SU-DHL-6 (cell line): ENCODE results near the gene COPS2.

Source experiments
- H2AFZ ChIP-seq: fragments of 200-600 bp; sonication (generic); 2 replicates; pipeline ENCODE4 v1.6.1; 2014; ENCODE audit warnings: low read depth, mild to moderate bottlenecking, moderate library complexity, mixed read lengths, antibody characterized with exemption, low read length; ENCODE audit not compliant: severe bottlenecking
- H3F3A ChIP-seq: fragments of 200-600 bp; shearing (Covaris generic); 2 replicates; pipeline ENCODE4 v1.6.0; 2016; ENCODE audit warnings: antibody characterized with exemption, mild to moderate bottlenecking; ENCODE audit not compliant: insufficient read depth
- H3K27ac ChIP-seq: fragments of 200-600 bp; sonication (generic); 2 replicates; pipeline ENCODE4 v1.5.1; 2016; ENCODE audit warnings: low read depth, mild to moderate bottlenecking, low read length, moderate library complexity, mixed read lengths
- H3K27me3 ChIP-seq: fragments of 200-600 bp; sonication (generic), shearing (Covaris generic); 2 replicates; pipeline ENCODE4 v1.6.0; 2014; ENCODE audit warnings: mild to moderate bottlenecking, low read length
- H3K36me3 ChIP-seq: fragments of 200-600 bp; sonication (generic); 2 replicates; pipeline ENCODE4 v1.6.1; 2014; ENCODE audit warnings: mild to moderate bottlenecking, low read length, mixed read lengths
- H3K4me2 ChIP-seq: fragments of 300-600, 200-600 bp; shearing (Covaris generic), sonication (generic); 2 replicates; pipeline ENCODE4 v1.6.0; 2014; ENCODE audit warnings: low read length, low read depth, mild to moderate bottlenecking; ENCODE audit not compliant: poor library complexity, severe bottlenecking
- H3K4me3 ChIP-seq: fragments of 200-600 bp; sonication (generic); 2 replicates; pipeline ENCODE4 v1.5.1; 2014; ENCODE audit warnings: antibody characterized with exemption, low read length, mild to moderate bottlenecking, mixed read lengths; ENCODE audit not compliant: insufficient read depth, poor library complexity, severe bottlenecking
- H3K79me2 ChIP-seq: fragments of 200-600 bp; sonication (generic); 2 replicates; pipeline ENCODE4 v1.6.1; 2014; ENCODE audit warnings: mild to moderate bottlenecking, low read length, moderate library complexity; ENCODE audit not compliant: insufficient read depth
- H3K9ac ChIP-seq: fragments of 200-600 bp; sonication (generic); 2 replicates; pipeline ENCODE4 v1.7.0; 2014; ENCODE audit warnings: mild to moderate bottlenecking, low read length
- H3K9me2 ChIP-seq: fragments of 200-600 bp; sonication (generic); replicated peaks from 2 replicates; pipeline ENCODE4 v1.6.1; 2014; ENCODE audit warnings: low read length; ENCODE audit not compliant: insufficient read depth
- H3K9me3 ChIP-seq: fragments of 200-600 bp; sonication (generic); 2 replicates; pipeline ENCODE4 v1.6.1; 2014; ENCODE audit warnings: low read length, mixed read lengths; ENCODE audit not compliant: insufficient read depth
- H4K20me1 ChIP-seq: fragments of 200-600 bp; sonication (generic); 2 replicates; pipeline ENCODE4 v1.6.1; 2014; ENCODE audit warnings: low read depth, mild to moderate bottlenecking, antibody characterized with exemption, low read length, moderate library complexity, mixed read lengths
- CTCF ChIP-seq: fragments of 200-600 bp; sonication (generic); IDR thresholded peaks from one replicate; pipeline ENCODE4 v1.5.1; 2017; ENCODE audit warnings: antibody characterized with exemption, mild to moderate bottlenecking, low read length, moderate library complexity; ENCODE audit not compliant: insufficient read depth, poor library complexity, severe bottlenecking
- EZH2phosphoT487 ChIP-seq: fragments of 200-600 bp; sonication (generic), shearing (Covaris generic); conservative IDR thresholded peaks from 2 replicates; pipeline ENCODE4 v1.6.1; 2018; ENCODE audit warnings: mild to moderate bottlenecking, antibody characterized with exemption, low read length, moderate library complexity, mixed read lengths

COPS2 gene

GRCh38 chr15:49135911-49136310 lies 19.5 kb downstream of the COPS2 start:
- Histone ChIP-seq H3K9ac (no peak overlapping the region), H3K4me3 (no peak overlapping the region), H4K20me1 (0 out of 2 replicates have a peak, but pooled peaks cover 3% of the 10 kb centered on the region), H3K36me3 (peaks cover 71% of the 10 kb centered on the region), H3K27me3 (no peaks in the 10 kb centered on the region), H3K79me2 (no peaks in the 10 kb centered on the region; the same call in 1 of the 2 replicates), H3K9me3 (no peaks in the 10 kb centered on the region), H3K4me2 (no peak overlapping the region), H3F3A (0 out of 2 replicates have a peak, but pooled peaks cover 3% of the 10 kb centered on the region), H3K9me2 (no peaks in the 10 kb centered on the region), H2AFZ (no peak overlapping the region), H3K27ac (no peak overlapping the region)
- TF ChIP-seq CTCF (no peak), EZH2phosphoT487 (no peak)

GRCh38 chr15:49135342-49135857 lies 20.0 kb downstream of the COPS2 start:
- no peaks in the 10 kb centered on the region for H3K9me3 ChIP-seq
- H3K9me2 ChIP-seq = no peaks in the 10 kb centered on the region
- H3K27me3 ChIP-seq = no peaks in the 10 kb centered on the region
- H3F3A ChIP-seq = 0 out of 2 replicates have a peak, but pooled peaks cover 3% of the 10 kb centered on the region
- H4K20me1 ChIP-seq = no peaks in the 10 kb centered on the region
- no peak overlapping the region for H3K4me2 ChIP-seq
- no peak overlapping the region for H3K27ac ChIP-seq
- H3K36me3 ChIP-seq = peaks cover 72% of the 10 kb centered on the region
- no peak overlapping the region for H3K4me3 ChIP-seq
- H3K9ac ChIP-seq = no peak overlapping the region
- H2AFZ ChIP-seq = no peak overlapping the region
- H3K79me2 ChIP-seq = no peaks in the 10 kb centered on the region; the same call in 1 of the 2 replicates
- TF ChIP-seq CTCF (no peak), EZH2phosphoT487 (no peak)

- peaks cover 74% of the 10 kb centered on the region for H3K36me3 ChIP-seq
- no peak for TF ChIP-seq CTCF
- TF ChIP-seq EZH2phosphoT487 = no peak
- H3K79me2 ChIP-seq = no peaks in the 10 kb centered on the region
- no peaks in the 10 kb centered on the region for H4K20me1 ChIP-seq
- H3K9me2 ChIP-seq = no peaks in the 10 kb centered on the region
- H3F3A ChIP-seq = 0 out of 2 replicates have a peak, but pooled peaks cover 3% of the 10 kb centered on the region
- no peaks in the 10 kb centered on the region for H3K9me3 ChIP-seq
- H2AFZ ChIP-seq = no peak overlapping the region
- H3K27me3 ChIP-seq = no peaks in the 10 kb centered on the region
- H3K4me3 ChIP-seq = no peak overlapping the region
- H3K9ac ChIP-seq = no peak overlapping the region
- no peak overlapping the region for H3K4me2 ChIP-seq
- H3K27ac ChIP-seq = no peak overlapping the region
Measured at GRCh38 chr15:49134683-49135341, 20.6 kb downstream of the COPS2 start.
